Measurements from ENCODE around the gene EEPD1. TPM values are rescaled to one million over a fixed set of nuclear protein-coding genes. Genes with fewer than 3 reads are reported as not detected.
"Not testable (repeated sequence)": the region's sequence is repeated elsewhere in the genome, so short reads cannot be mapped to it uniquely, and the experiment has no call there.

Gene EEPD1
- total RNA-seq, 2 experiments from 2014 or later: 2.6 TPM

DNA sequence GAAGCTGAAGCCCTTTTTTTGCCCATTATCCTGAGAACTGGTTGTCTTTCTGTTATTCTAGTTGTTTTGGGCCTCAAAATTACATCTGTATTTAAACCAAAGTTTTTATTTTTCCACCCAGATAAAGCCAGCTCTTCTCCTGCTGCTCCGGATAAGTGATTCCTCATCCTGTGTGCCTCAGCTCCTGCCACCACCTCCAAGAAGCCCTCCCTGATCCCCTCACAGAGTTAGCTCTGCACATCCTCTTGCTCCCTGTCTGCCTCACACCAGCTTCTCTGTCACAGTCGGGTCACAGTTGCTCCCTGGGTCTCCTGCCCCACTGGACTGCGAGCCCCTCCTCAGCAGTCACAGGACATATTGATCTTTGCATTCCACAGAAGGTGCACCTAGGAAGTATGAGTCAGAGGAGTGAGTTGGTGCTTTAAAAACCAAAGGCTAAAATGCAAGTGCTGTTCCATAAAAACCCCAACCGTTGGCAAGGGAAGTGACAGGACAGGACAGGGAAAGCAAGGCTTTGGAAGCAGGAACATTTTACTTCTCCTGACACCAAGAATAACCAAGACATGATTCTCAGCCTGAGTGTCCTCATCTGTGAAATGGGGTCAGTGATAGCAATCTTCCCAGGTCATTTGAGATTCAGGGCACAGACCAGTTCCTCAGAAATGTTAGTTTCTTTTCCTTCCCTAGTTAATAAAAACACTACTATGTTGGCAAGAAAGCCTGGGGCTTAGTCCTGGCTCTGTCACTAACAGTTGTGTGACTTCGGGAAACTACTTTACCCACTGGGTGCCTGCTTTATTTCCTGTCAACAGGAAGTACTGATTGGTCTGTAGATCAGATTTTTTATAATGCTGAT, 36.5 kb upstream of the EEPD1 start:
- POLR2A ChIA-PET: no interaction called here
- DNase-seq (no peak), ATAC-seq (no peak)
- no peak overlapping the region for H3K27ac Mint-ChIP-seq
- H3K4me3 Mint-ChIP-seq: no peak overlapping the region
- H3K9me3 Mint-ChIP-seq (ENCODE audit: insufficient read depth): no peaks in the 10 kb centered on the region
- H3K27me3 Mint-ChIP-seq (ENCODE audit: low read depth): peaks cover 15% of the 10 kb centered on the region
- H3K36me3 Mint-ChIP-seq (ENCODE audit: low read depth): no peaks in the 10 kb centered on the region
- CTCF ChIA-PET: interaction anchor here (1.0 to 1.4 kb wide), 2 partner anchors 12 to 203 kb away, joined by 3 to 5 read pairs; no protein-coding TSS in a partner anchor
- peaks cover 26% of the 10 kb centered on the region for H3K4me1 Mint-ChIP-seq (ENCODE audit: low read depth)

DNA sequence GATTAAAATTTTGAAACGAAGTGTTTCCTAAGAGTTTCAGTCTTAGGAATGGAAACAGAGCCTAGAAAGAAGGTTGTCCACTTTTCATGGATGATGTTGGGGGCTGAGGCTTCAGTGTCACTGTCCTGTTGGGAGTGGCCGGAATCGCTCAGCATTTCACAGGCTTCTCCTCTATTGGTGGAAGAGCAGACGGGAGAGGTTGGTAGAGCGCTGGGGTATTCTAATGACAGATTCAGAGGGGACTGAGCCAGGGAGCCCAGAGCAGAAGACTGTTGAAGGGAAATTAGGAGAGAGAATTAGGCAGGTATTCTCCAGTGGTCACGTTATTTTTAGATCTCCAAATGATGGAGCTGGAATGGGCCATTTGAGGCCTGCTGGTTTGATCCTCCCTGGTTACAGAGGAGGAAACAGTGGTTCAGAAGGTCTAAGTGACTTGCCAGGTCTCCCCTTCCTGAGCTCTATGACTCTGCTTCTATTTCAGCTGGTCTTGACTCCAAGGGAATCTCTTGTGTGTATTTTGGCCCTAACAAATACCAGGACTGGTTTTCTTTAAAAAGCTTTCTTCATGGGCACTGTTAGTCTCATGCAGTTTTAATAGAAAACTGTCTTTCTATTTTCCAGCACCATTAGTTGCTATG, 35.7 kb upstream of the EEPD1 start:
- CTCF ChIA-PET: interaction anchor here (1.0 kb wide), 1 partner anchor 202 kb away, joined by 3 read pairs; no protein-coding TSS in a partner anchor
- H3K27ac Mint-ChIP-seq: no peak overlapping the region
- peaks cover 16% of the 10 kb centered on the region for H3K27me3 Mint-ChIP-seq (ENCODE audit: low read depth)
- H3K4me3 Mint-ChIP-seq: no peak overlapping the region
- ATAC-seq (no peak), DNase-seq (no peak)
- POLR2A ChIA-PET: no interaction called here
- H3K9me3 Mint-ChIP-seq (ENCODE audit: insufficient read depth): no peaks in the 10 kb centered on the region
- no peaks in the 10 kb centered on the region for H3K36me3 Mint-ChIP-seq (ENCODE audit: low read depth)
- peaks cover 26% of the 10 kb centered on the region for H3K4me1 Mint-ChIP-seq (ENCODE audit: low read depth)

DNA sequence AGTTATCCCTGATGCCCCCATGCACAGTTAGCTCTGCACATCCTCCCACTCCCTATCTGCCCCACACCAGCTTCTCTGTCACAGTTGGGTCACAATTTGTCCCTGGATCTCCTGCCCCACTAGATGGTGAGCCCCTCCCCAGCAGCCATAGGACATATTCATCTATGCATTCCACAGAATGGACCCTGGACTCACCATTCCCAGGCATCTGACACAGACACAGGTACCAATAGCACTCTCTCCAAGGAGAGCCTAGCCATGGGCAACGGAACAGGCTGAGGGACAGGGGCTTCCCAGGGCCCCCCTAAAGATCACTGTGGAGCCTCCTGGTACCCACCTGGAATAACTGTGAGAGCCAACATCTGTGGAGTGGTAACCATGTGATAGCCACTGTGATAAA, 34.7 kb upstream of the EEPD1 start:
- H3K9me3 Mint-ChIP-seq (ENCODE audit: insufficient read depth): no peaks in the 10 kb centered on the region
- peaks cover 13% of the 10 kb centered on the region for H3K27me3 Mint-ChIP-seq (ENCODE audit: low read depth)
- no peaks in the 10 kb centered on the region for H3K36me3 Mint-ChIP-seq (ENCODE audit: low read depth)
- H3K4me3 Mint-ChIP-seq: no peak overlapping the region
- CTCF ChIA-PET: no interaction called here
- DNase-seq: no peak
- no peak for ATAC-seq
- H3K27ac Mint-ChIP-seq: no peak overlapping the region
- POLR2A ChIA-PET: no interaction called here
- peaks cover 26% of the 10 kb centered on the region for H3K4me1 Mint-ChIP-seq (ENCODE audit: low read depth)

DNA sequence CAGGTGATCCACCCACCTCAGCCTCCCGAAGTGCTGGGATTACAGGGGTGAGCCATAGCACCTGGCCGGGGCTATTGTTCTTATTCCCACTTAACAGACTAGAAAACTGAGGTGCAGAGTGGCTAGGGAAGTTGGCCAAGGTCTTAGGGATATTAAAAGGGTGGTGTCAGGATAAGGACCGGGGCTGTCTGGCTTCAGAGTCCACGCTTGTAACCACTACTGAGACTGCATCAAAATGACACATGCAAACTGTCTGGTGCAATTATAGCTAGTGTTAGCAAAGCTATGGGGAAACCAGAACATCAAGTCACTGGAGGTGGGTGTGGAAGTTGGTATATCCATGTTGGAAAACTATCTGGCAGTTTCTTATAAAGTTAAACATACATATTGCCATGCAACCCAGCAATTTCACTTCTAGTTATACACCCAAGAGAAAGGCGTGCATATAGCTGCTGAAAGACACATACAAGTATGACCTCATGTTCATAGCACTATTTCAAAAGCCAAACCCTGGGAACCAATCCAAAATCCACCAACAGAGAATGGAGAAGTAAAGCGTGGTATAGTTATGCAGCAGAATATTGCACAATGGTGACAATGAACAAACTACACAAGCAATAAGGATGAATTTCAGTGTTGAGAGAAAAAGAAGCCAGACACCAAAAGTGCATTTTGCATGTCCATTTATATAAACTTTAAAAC, 33.9 kb upstream of the EEPD1 start:
- H3K4me3 Mint-ChIP-seq: no peak overlapping the region
- CTCF ChIA-PET: no interaction called here
- H3K27ac Mint-ChIP-seq: no peak overlapping the region
- POLR2A ChIA-PET: no interaction called here
- H3K9me3 Mint-ChIP-seq (ENCODE audit: insufficient read depth): no peaks in the 10 kb centered on the region
- H3K27me3 Mint-ChIP-seq (ENCODE audit: low read depth): peaks cover 12% of the 10 kb centered on the region
- peaks cover 26% of the 10 kb centered on the region for H3K4me1 Mint-ChIP-seq (ENCODE audit: low read depth)
- ATAC-seq: no peak
- no peaks in the 10 kb centered on the region for H3K36me3 Mint-ChIP-seq (ENCODE audit: low read depth)
- DNase-seq: no peak

DNA sequence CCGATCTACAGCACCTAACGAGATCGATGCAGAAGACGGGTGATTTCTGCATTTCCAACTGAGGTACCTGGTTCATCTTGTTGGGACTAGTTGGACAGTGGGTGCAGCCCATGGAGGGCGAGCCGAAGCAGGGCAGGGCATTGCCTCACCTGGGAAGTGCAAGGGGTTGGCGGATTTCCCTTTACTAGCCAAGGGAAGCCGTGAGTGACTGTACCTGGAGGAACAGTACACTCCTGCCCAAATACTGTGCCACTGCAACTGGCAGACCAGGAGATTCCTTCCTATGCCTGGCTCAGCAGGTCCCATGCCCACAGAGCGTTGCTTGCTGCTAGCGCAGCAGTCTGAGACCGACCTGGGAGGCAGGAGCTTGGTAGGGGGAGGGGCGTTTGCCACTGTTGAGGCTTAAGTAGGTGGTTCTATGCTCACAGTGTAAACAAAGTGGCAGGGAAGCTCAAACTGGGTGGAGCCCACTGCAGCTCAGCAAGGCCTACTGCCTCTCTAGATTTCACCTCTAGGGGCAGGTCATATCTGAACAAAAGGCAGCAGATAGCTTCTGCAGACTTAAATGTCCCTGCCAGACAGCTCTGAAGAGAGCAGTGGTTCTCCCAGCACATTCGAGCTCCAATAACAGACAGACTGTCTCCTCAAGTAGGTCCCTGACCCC, 32.9 kb upstream of the EEPD1 start:
- ATAC-seq; H3K4me3 Mint-ChIP-seq; POLR2A ChIA-PET; H3K27me3 Mint-ChIP-seq (ENCODE audit: low read depth); H3K36me3 Mint-ChIP-seq (ENCODE audit: low read depth); CTCF ChIA-PET; H3K27ac Mint-ChIP-seq; DNase-seq; H3K9me3 Mint-ChIP-seq (ENCODE audit: insufficient read depth): not testable (repeated sequence)
- H3K4me1 Mint-ChIP-seq (ENCODE audit: low read depth): peaks cover 24% of the 10 kb centered on the region

DNA sequence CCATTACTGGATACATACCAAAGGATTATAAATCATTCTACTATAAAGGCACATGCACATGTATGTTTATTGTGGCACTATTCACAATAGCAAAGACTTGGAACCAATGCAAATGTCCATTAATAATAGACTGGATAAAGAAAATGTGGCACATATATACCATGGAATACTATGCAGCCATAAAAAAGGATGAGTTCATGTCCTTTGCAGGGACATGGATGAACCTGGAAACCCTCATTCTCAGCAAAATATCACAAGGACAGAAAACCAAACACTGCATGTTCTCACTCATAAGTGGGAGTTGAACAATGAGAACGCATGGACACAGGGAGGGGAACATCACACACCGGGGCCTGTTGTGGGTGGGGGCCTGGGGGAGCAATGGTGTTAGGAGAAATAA, 27.4 kb upstream of the EEPD1 start:
- ATAC-seq; H3K27ac Mint-ChIP-seq; H3K36me3 Mint-ChIP-seq (ENCODE audit: low read depth); DNase-seq; H3K27me3 Mint-ChIP-seq (ENCODE audit: low read depth); H3K4me1 Mint-ChIP-seq (ENCODE audit: low read depth); CTCF ChIA-PET; POLR2A ChIA-PET; H3K9me3 Mint-ChIP-seq (ENCODE audit: insufficient read depth); H3K4me3 Mint-ChIP-seq: not testable (repeated sequence)

DNA sequence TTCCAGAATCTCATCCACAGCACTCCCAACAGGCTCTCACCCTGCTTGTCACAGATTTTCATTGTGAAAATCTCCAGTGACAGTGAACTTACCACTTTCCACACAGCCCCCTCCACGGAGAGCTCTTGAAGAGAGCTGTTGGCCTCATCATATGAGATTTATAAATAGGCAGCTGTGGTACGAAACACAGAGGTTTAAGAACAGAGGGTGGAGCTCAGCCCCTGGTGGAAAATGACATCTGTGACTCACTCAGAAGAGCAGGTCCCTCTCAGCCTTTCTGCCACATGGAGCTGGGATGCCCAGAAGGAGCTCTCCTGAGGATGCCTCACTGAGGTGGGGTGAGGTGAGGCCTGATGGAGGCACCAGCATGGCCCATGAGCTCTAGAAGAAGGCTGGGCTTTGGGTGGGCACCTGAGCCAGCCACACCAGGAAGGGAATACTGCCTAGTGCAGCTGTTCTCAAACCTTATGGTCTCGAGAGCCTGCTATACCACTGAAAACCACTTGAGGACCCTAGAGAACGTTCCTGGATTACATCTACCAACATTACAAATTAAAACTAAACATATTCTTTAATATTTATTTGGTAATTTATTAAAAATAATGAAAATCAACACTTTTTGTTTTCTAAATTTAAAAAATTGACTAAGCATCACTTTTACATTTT, 25.8 kb upstream of the EEPD1 start:
- POLR2A ChIA-PET: interaction anchor here (0.6 kb wide), 1 partner anchor 194 kb away, joined by 3 read pairs; no protein-coding TSS in a partner anchor
- Mint-ChIP-seq H3K4me1 (ENCODE audit: low read depth) (no peaks in the 10 kb centered on the region), H3K27ac (no peak overlapping the region), H3K27me3 (ENCODE audit: low read depth) (peaks cover 4% of the 10 kb centered on the region), H3K9me3 (ENCODE audit: insufficient read depth) (no peaks in the 10 kb centered on the region), H3K4me3 (no peak overlapping the region), H3K36me3 (ENCODE audit: low read depth) (no peaks in the 10 kb centered on the region)
- DNase-seq (no peak), ATAC-seq (no peak)
- CTCF ChIA-PET: no interaction called here

DNA sequence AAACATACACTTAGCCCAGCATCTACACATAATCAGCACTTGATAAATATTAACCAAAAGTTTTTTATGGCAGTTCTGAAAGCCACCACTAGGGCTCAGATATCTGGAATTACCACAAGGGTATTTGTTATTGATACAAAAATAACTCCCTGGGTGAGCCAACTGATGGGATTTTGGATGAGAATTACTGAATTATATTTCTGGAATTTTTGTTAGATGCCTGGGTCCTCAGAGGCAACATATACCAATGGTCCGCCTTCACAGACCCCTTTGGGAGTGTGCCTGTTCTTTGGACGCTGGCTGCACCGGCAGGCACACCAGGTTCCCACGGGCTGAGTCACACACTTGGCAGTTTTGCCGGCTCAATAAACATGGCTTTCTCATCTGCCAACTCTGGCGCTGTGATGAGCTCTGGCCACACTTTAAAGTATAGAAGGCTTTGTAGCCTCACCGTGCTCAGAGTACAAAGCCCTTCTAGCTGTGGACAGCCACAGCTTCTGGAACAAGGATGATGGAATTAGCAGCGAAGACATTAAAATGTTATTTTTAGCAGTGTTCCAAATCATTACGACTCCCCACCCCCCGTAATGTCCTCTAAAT, 24.5 kb upstream of the EEPD1 start:
- POLR2A ChIA-PET: no interaction called here
- Mint-ChIP-seq H3K9me3 (ENCODE audit: insufficient read depth) (no peaks in the 10 kb centered on the region), H3K4me1 (ENCODE audit: low read depth) (no peaks in the 10 kb centered on the region), H3K36me3 (ENCODE audit: low read depth) (no peaks in the 10 kb centered on the region), H3K27ac (no peak overlapping the region), H3K27me3 (ENCODE audit: low read depth) (peaks cover 2% of the 10 kb centered on the region), H3K4me3 (no peak overlapping the region)
- CTCF ChIA-PET: interaction anchor here (1.3 kb wide), 1 partner anchor 13 kb away, joined by 5 read pairs; no protein-coding TSS in a partner anchor
- DNase-seq (no peak), ATAC-seq (no peak)

DNA sequence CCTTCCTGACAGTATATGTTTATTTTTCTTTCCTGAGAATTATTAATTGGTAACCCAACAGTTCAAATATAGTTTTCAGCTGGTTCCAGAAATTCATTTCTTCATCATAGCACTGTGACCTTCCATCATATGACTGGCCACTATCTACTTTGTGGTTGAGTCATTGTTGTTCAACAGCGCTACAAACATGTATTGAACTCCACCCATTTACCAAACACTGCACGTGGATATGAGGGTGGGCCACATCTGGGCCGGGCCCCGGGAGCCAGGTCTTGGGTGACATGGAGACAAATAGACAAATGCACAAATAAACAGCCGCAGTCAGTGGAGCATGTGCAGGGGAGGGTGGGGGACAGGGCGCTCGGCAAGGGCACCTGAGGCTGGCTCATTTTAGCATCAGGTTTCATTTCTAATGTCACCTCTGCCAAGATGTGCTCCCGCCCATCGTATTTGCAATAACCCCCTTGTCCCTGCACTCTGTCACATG, 24.0 kb upstream of the EEPD1 start:
- Mint-ChIP-seq H3K4me3 (no peak overlapping the region), H3K4me1 (ENCODE audit: low read depth) (no peaks in the 10 kb centered on the region)
- POLR2A ChIA-PET: no interaction called here

DNA sequence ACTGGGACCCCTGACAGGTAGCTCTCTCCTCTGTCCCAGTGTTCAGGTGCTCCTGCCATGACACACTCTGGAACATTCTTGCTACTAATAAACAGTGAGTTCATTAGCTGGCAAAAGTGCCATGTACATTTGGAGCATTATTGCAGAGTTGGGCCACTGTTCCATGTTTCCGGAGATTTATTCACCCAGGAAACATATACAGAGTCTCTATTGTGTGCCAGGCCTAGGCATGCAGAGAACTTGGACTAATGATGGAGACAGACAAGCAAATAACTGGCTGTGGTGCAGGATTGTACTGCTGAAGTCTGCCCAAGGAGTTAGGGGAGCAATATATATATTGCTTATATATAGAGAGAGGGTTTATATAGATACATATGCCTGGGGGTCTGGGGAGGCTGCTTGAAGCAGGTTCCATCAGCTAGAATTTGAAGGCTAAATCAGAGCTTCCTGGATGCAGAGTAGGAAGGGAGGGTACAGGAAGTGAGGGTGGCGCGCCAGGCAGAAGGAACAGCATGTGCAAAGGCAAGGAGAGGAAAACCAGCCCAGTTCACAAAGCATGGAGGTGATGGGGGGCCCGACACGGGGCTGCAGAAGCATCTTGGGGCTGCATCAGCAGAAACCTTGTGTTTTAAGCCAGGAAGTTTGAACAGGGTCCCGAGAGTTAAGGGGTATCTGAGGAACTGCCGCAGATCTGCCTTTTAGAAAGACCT, 22.7 kb upstream of the EEPD1 start:
- Mint-ChIP-seq H3K9me3 (ENCODE audit: insufficient read depth) (no peaks in the 10 kb centered on the region), H3K36me3 (ENCODE audit: low read depth) (no peaks in the 10 kb centered on the region), H3K4me3 (no peak overlapping the region), H3K27ac (no peak overlapping the region), H3K27me3 (ENCODE audit: low read depth) (no peaks in the 10 kb centered on the region), H3K4me1 (ENCODE audit: low read depth) (no peaks in the 10 kb centered on the region)
- no peak for ATAC-seq
- POLR2A ChIA-PET: no interaction called here
- no peak for DNase-seq
- CTCF ChIA-PET: no interaction called here

More for the DNA sequence above, 24.0 kb upstream of the EEPD1 start:
- H3K27ac Mint-ChIP-seq: no peak overlapping the region
- no peaks in the 10 kb centered on the region for H3K9me3 Mint-ChIP-seq (ENCODE audit: insufficient read depth)
- ATAC-seq (no peak), DNase-seq (no peak)
- H3K36me3 Mint-ChIP-seq (ENCODE audit: low read depth): no peaks in the 10 kb centered on the region
- H3K27me3 Mint-ChIP-seq (ENCODE audit: low read depth): no peaks in the 10 kb centered on the region
- CTCF ChIA-PET: interaction anchor here (1.3 kb wide), 1 partner anchor 13 kb away, joined by 5 read pairs; no protein-coding TSS in a partner anchor
